ENCODE measurements around the gene SORBS2.

- TF ChIP-seq, protein P1, sequence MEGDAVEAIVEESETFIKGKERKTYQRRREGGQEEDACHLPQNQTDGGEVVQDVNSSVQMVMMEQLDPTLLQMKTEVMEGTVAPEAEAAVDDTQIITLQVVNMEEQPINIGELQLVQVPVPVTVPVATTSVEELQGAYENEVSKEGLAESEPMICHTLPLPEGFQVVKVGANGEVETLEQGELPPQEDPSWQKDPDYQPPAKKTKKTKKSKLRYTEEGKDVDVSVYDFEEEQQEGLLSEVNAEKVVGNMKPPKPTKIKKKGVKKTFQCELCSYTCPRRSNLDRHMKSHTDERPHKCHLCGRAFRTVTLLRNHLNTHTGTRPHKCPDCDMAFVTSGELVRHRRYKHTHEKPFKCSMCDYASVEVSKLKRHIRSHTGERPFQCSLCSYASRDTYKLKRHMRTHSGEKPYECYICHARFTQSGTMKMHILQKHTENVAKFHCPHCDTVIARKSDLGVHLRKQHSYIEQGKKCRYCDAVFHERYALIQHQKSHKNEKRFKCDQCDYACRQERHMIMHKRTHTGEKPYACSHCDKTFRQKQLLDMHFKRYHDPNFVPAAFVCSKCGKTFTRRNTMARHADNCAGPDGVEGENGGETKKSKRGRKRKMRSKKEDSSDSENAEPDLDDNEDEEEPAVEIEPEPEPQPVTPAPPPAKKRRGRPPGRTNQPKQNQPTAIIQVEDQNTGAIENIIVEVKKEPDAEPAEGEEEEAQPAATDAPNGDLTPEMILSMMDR (IDR thresholded peaks at IDR 0.05) = no peak
- TF ChIP-seq POLR2A (IDR thresholded peaks at IDR 0.05) = no peak
- TF ChIP-seq EP300 (IDR thresholded peaks at IDR 0.05) = no peak
These were observed 140.9 kb downstream of the SORBS2 start for GRCh38 chr4:185671066-185671465.
